NOMO-1 treated with dmso at 0.1 percent for 144 hours (cell line): Measurements from ENCODE around the gene TRAPPC3.

Experiments
- DNase-seq: peaks from one replicate; lab custom pipeline; 2025; ENCODE audit not compliant: unreplicated experiment; lab: John Stamatoyannopoulos, UW

Gene TRAPPC3

GRCh38 chr1:36101546-36101945 is 47.7 kb downstream of the TRAPPC3 start:
- DNase-seq: no peak

GRCh38 chr1:36100376-36100775 is 48.9 kb downstream of the TRAPPC3 start:
- no peak for DNase-seq

GRCh38 chr1:36099681-36100341 is 49.5 kb downstream of the TRAPPC3 start:
- no peak for DNase-seq

- no peak for DNase-seq
Observed at GRCh38 chr1:36098650-36099365, 50.5 kb downstream of the TRAPPC3 start.

- DNase-seq: no peak
Observed at GRCh38 chr1:36097693-36098585, 51.3 kb downstream of the TRAPPC3 start.

GRCh38 chr1:36096500-36097432 is 52.5 kb downstream of the TRAPPC3 start:
- DNase-seq: no peak

GRCh38 chr1:36095760-36096405 is 53.4 kb downstream of the TRAPPC3 start:
- peak; percentile 15 for DNase-seq

- DNase-seq: no peak
Observed at GRCh38 chr1:36094621-36095061, 54.6 kb downstream of the TRAPPC3 start.

- DNase-seq: no peak
Observed at GRCh38 chr1:36093929-36094328, 55.4 kb downstream of the TRAPPC3 start.

- DNase-seq: no peak
Observed at GRCh38 chr1:36093226-36093625, 56.1 kb downstream of the TRAPPC3 start.

GRCh38 chr1:36092798-36093185 is 56.5 kb downstream of the TRAPPC3 start:
- no peak for DNase-seq

- DNase-seq: no peak
Observed at GRCh38 chr1:36092166-36092797, 57.0 kb downstream of the TRAPPC3 start.

- no peak for DNase-seq
Observed at GRCh38 chr1:36091698-36092097, 57.6 kb downstream of the TRAPPC3 start.

GRCh38 chr1:36091141-36091540 is 58.1 kb downstream of the TRAPPC3 start:
- DNase-seq: no peak

GRCh38 chr1:36089393-36090121 is 59.7 kb downstream of the TRAPPC3 start:
- peak; percentile 40 for DNase-seq

GRCh38 chr1:36088577-36089392 is 60.5 kb downstream of the TRAPPC3 start, which contains the start of gene ADPRS:
Gene ADPRS (plus strand): TSS chr1:36088892. CDS start chr1:36088905, 13 bp downstream.
- peak; percentile 92 for DNase-seq

- no peak for DNase-seq
Observed at GRCh38 chr1:36088265-36088576, 61.1 kb downstream of the TRAPPC3 start.
